ENCODE measurements around the gene DPY19L3. TPM values are rescaled to one million over a fixed set of nuclear protein-coding genes. Genes with fewer than 3 reads are reported as not detected.
A peak's percentile ranks its signal among the peaks of the same experiment; 100 is the strongest.

The DPY19L3 gene, protein sequence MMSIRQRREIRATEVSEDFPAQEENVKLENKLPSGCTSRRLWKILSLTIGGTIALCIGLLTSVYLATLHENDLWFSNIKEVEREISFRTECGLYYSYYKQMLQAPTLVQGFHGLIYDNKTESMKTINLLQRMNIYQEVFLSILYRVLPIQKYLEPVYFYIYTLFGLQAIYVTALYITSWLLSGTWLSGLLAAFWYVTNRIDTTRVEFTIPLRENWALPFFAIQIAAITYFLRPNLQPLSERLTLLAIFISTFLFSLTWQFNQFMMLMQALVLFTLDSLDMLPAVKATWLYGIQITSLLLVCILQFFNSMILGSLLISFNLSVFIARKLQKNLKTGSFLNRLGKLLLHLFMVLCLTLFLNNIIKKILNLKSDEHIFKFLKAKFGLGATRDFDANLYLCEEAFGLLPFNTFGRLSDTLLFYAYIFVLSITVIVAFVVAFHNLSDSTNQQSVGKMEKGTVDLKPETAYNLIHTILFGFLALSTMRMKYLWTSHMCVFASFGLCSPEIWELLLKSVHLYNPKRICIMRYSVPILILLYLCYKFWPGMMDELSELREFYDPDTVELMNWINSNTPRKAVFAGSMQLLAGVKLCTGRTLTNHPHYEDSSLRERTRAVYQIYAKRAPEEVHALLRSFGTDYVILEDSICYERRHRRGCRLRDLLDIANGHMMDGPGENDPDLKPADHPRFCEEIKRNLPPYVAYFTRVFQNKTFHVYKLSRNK
- total RNA-seq (39.2 and 64.3 TPM in 2 replicates), polyA plus RNA-seq (12.5 and 17.8 TPM in 2 replicates)

DNA sequence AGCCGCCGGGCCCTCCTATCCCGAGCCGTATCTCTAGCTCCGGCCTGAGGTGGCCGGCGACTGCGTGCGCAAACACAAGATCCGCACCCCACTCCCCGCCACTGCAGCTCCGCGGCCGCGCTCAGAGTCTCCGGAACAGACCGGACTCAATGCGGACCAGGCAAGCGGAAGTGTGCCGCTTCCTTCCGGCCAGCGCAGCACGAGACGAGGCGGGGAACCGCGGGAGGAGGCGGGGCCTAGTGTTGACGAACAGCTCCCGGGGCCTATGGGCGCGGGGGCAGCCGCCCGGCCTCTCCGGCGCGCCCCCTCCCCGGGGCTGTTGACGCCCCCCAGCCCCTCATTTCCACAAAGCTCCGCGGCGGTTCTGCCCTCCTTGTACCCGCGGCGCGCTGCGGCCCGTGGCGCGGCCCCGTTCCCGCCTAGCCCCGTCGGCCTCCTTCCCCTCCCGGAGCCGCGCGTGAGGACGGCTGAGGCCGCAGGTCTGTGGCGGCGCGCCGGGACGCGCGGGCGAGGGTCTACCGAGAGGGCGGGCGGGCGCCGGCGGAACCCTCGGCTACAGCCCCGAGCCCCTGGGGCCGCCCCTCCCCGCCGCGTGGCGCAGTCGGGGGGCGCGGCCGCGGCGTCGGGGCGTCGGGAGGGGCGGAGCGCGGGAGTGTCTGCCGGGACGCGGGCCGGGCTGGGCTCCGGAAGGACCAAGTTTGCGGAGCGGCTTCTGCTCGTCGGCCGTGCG, at the start of gene DPY19L3:
Gene DPY19L3, plus strand, starts transcription at position 340 of the 730 bp plus-strand sequence. CDS start 2,484 bp downstream, outside the sequence.
- H3K9me3 ChIP-seq (ENCODE audit: low read depth) = no peaks in the 10 kb centered on the region
- TF ChIP-seq, protein P1, sequence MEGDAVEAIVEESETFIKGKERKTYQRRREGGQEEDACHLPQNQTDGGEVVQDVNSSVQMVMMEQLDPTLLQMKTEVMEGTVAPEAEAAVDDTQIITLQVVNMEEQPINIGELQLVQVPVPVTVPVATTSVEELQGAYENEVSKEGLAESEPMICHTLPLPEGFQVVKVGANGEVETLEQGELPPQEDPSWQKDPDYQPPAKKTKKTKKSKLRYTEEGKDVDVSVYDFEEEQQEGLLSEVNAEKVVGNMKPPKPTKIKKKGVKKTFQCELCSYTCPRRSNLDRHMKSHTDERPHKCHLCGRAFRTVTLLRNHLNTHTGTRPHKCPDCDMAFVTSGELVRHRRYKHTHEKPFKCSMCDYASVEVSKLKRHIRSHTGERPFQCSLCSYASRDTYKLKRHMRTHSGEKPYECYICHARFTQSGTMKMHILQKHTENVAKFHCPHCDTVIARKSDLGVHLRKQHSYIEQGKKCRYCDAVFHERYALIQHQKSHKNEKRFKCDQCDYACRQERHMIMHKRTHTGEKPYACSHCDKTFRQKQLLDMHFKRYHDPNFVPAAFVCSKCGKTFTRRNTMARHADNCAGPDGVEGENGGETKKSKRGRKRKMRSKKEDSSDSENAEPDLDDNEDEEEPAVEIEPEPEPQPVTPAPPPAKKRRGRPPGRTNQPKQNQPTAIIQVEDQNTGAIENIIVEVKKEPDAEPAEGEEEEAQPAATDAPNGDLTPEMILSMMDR (IDR thresholded peaks at IDR 0.05; ENCODE audit: low read depth, low read length) = no peak
- H3K27me3 ChIP-seq = no peaks in the 10 kb centered on the region
- DNase-seq (ENCODE audit: low read depth in 1 of 2, low spot score in 1 of 2) = peak; percentile 96
- H3K4me3 ChIP-seq = peak within 1 kb of the TSS; percentile 62
- peaks cover 19% of the 10 kb centered on the region for H3K4me1 ChIP-seq (ENCODE audit: low read depth)
- peak within 1 kb of the TSS; percentile 97 for H3K27ac ChIP-seq
- H3K36me3 ChIP-seq = peaks cover 6% of the 10 kb centered on the region

DNA sequence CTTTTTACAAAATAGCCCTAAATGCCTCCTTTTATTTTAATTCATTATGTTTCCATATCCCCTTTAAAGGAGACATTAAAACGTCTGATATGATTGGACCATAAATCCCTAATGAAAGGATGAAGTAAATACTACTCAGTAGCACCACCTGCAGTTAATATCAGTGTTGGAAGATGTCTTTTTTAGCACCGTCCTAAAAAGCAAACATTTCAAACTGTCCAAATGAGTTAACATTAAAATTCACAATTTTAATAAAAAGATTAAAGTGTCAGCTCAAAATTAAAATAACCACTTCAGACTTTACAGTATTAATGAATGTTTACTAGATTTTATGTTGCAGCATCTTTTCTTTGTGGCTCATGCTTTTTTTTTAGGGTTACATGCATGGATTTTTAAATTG, 47.9 kb upstream of the DPY19L3 start:
- peak in 1 of 2 donors; percentile 23 for DNase-seq (ENCODE audit: low read depth in 1 of 2, low spot score in 1 of 2)
- no peaks in the 10 kb centered on the region for H3K27me3 ChIP-seq
- no peak overlapping the region for H3K27ac ChIP-seq
- TF ChIP-seq, protein P1 (IDR thresholded peaks at IDR 0.05; ENCODE audit: low read depth, low read length) = peak; percentile 36
- H3K9me3 ChIP-seq (ENCODE audit: low read depth) = no peaks in the 10 kb centered on the region
- H3K4me1 ChIP-seq (ENCODE audit: low read depth) = no peaks in the 10 kb centered on the region
- H3K36me3 ChIP-seq = peaks cover 71% of the 10 kb centered on the region
- H3K4me3 ChIP-seq = no peak overlapping the region

DNA sequence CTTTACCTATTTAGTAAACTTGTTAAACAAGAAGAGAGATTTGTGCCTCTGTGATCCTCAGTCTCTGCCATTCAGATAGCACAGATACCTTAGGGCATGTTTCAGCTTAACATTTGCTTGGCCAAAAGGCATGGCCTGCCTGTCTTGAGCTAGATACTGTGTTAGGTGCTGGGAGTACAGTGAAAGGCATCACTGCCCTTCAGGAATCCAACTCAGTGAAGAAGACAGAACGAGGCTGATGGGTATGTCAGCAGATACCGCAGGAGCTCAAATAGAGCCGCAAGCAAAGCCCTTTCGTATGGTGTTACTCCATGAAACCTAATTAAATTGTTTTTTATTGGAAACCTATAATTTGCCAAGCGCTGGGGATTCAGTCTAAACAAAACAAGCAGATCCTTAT, 47.2 kb upstream of the DPY19L3 start:
- no peaks in the 10 kb centered on the region for H3K4me1 ChIP-seq (ENCODE audit: low read depth)

DNA sequence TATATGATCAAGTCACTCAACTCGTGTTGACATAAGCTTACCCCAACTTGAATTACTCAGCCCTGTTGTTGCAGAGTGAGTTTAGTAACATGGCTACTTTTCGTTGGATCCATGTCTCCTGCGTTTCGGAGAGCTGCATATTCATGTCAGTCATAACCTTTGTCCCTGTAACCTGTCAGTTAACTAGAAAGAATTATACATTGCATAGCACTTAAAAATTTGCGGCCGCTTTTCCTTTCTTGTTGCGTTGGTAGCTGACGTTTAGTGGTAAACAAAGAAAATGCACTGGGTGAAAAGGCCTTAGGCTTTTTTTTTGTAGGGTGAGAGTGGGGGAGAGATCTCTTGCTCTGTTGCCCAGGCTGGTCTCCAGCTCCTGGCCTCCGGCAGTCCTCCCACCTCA, 46.0 kb upstream of the DPY19L3 start:
- TF ChIP-seq, protein P1 (IDR thresholded peaks at IDR 0.05; ENCODE audit: low read depth, low read length) = no peak
- H3K36me3 ChIP-seq = peaks cover 67% of the 10 kb centered on the region
- H3K4me1 ChIP-seq (ENCODE audit: low read depth) = no peaks in the 10 kb centered on the region
- H3K9me3 ChIP-seq (ENCODE audit: low read depth) = no peaks in the 10 kb centered on the region
- no peaks in the 10 kb centered on the region for H3K27me3 ChIP-seq
- no peak for DNase-seq (ENCODE audit: low read depth in 1 of 2, low spot score in 1 of 2)
- H3K27ac ChIP-seq = no peak overlapping the region
- H3K4me3 ChIP-seq = no peak overlapping the region

More for the DNA sequence above, 47.2 kb upstream of the DPY19L3 start:
- Histone ChIP-seq H3K36me3 (peaks cover 66% of the 10 kb centered on the region), H3K27me3 (no peaks in the 10 kb centered on the region), H3K27ac (no peak overlapping the region), H3K4me3 (no peak overlapping the region), H3K9me3 (ENCODE audit: low read depth) (no peaks in the 10 kb centered on the region)
- no peak for DNase-seq (ENCODE audit: low read depth in 1 of 2, low spot score in 1 of 2)
- TF ChIP-seq, protein P1 (IDR thresholded peaks at IDR 0.05; ENCODE audit: low read depth, low read length) = no peak

DNA sequence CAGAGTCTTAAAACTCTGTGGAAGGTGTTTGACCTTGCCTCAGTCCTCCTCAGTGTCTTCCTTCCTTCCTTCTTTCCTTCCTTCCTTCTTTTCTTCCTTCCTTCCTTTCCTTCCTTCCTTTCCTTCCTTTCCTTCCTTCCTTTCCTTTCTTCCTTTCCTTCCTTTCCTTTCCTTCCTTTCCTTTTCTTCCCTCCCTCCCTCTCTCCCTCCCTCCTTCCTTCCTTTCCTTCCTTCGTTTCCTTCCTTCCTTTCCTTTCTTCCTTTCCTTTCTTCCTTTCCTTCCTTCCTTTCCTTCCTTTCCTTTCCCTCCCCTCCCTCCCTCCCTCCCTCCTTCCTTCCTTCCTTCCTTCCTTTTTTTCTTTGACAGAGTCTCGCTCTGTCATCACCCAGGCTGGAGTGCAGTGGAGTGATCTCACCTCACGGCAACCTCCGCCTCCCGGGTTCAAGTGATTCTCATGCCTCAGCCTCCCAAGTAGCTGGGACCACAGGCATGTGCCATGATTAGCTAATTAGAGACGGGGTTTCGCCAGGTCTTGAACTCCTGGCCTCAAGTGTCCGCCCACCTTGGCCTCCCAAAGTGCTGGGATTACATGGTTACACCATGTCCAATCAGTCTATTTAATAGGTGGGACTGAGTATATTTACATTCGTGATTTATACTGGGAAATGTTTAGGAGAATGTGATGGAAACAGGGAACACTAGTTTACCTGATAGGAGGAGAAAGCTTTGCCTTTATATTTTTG, 43.8 kb upstream of the DPY19L3 start:
- Histone ChIP-seq H3K36me3 (peaks cover 55% of the 10 kb centered on the region), H3K4me1 (ENCODE audit: low read depth) (no peaks in the 10 kb centered on the region), H3K4me3 (no peak overlapping the region), H3K27me3 (no peaks in the 10 kb centered on the region), H3K9me3 (ENCODE audit: low read depth) (no peaks in the 10 kb centered on the region), H3K27ac (no peak overlapping the region)
- TF ChIP-seq, protein P1 (IDR thresholded peaks at IDR 0.05; ENCODE audit: low read depth, low read length) = no peak
- no peak for DNase-seq (ENCODE audit: low read depth in 1 of 2, low spot score in 1 of 2)
